ENCODE measurements around the gene PIM1.
A peak's percentile ranks its signal among the peaks of the same experiment; 100 is the strongest.
"Not testable (repeated sequence)": the region's sequence is repeated elsewhere in the genome, so short reads cannot be mapped to it uniquely, and the experiment has no call there.

The PIM1 gene

GRCh38 chr6:37169496-37170272 lies at the start of gene PIM1:
TSS of gene PIM1 (plus strand) at chr6:37170152. CDS start at chr6:37170576, 424 bp downstream.
- H3K27me3 ChIP-seq (ENCODE audit: control insufficient read depth, insufficient read depth, low read length): no peaks in the 10 kb centered on the region
- peaks cover 34% of the 10 kb centered on the region for H3K36me3 ChIP-seq (ENCODE audit: control insufficient read depth, insufficient read depth, low read length)
- peaks cover 14% of the 10 kb centered on the region for H3K4me1 ChIP-seq (ENCODE audit: control insufficient read depth, insufficient read depth, low read length)
- H3K9ac ChIP-seq (ENCODE audit: low read depth, low read length): peak within 1 kb of the TSS; percentile 90
- peak within 1 kb of the TSS; percentile 88 for H3K4me3 ChIP-seq (ENCODE audit: low read depth, low read length)
- H3K9me3 ChIP-seq (ENCODE audit: control insufficient read depth, insufficient read depth, low read length): no peaks in the 10 kb centered on the region

GRCh38 chr6:37121556-37121955 lies 48.4 kb upstream of the PIM1 start:
- Histone ChIP-seq H3K4me3 (ENCODE audit: low read depth, low read length) (no peak overlapping the region), H3K9me3 (ENCODE audit: control insufficient read depth, insufficient read depth, low read length) (no peaks in the 10 kb centered on the region), H3K4me1 (ENCODE audit: control insufficient read depth, insufficient read depth, low read length) (peaks cover 11% of the 10 kb centered on the region), H3K27me3 (ENCODE audit: control insufficient read depth, insufficient read depth, low read length) (no peaks in the 10 kb centered on the region), H3K9ac (ENCODE audit: low read depth, low read length) (no peak overlapping the region), H3K36me3 (ENCODE audit: control insufficient read depth, insufficient read depth, low read length) (peaks cover 8% of the 10 kb centered on the region)

- H3K9me3 ChIP-seq (ENCODE audit: control insufficient read depth, insufficient read depth, low read length): no peaks in the 10 kb centered on the region
- H3K9ac ChIP-seq (ENCODE audit: low read depth, low read length): no peak overlapping the region
- no peak overlapping the region for H3K4me3 ChIP-seq (ENCODE audit: low read depth, low read length)
- H3K27me3 ChIP-seq (ENCODE audit: control insufficient read depth, insufficient read depth, low read length): no peaks in the 10 kb centered on the region
- peaks cover 4% of the 10 kb centered on the region for H3K36me3 ChIP-seq (ENCODE audit: control insufficient read depth, insufficient read depth, low read length)
- H3K4me1 ChIP-seq (ENCODE audit: control insufficient read depth, insufficient read depth, low read length): peaks cover 20% of the 10 kb centered on the region
These were observed 47.1 kb upstream of the PIM1 start for GRCh38 chr6:37122861-37123260.

GRCh38 chr6:37123957-37124729 lies 45.8 kb upstream of the PIM1 start:
- Histone ChIP-seq H3K27me3 (ENCODE audit: control insufficient read depth, insufficient read depth, low read length) (no peaks in the 10 kb centered on the region), H3K9me3 (ENCODE audit: control insufficient read depth, insufficient read depth, low read length) (no peaks in the 10 kb centered on the region), H3K4me1 (ENCODE audit: control insufficient read depth, insufficient read depth, low read length) (peaks cover 30% of the 10 kb centered on the region), H3K36me3 (ENCODE audit: control insufficient read depth, insufficient read depth, low read length) (peaks cover 4% of the 10 kb centered on the region), H3K9ac (ENCODE audit: low read depth, low read length) (no peak overlapping the region), H3K4me3 (ENCODE audit: low read depth, low read length) (no peak overlapping the region)

- H3K9ac ChIP-seq (ENCODE audit: low read depth, low read length): peak overlapping the region; percentile 66
- H3K4me1 ChIP-seq (ENCODE audit: control insufficient read depth, insufficient read depth, low read length): peaks cover 30% of the 10 kb centered on the region
- no peaks in the 10 kb centered on the region for H3K27me3 ChIP-seq (ENCODE audit: control insufficient read depth, insufficient read depth, low read length)
- peaks cover 4% of the 10 kb centered on the region for H3K36me3 ChIP-seq (ENCODE audit: control insufficient read depth, insufficient read depth, low read length)
- no peaks in the 10 kb centered on the region for H3K9me3 ChIP-seq (ENCODE audit: control insufficient read depth, insufficient read depth, low read length)
- H3K4me3 ChIP-seq (ENCODE audit: low read depth, low read length): peak overlapping the region; percentile 42
These were observed 44.0 kb upstream of the PIM1 start for GRCh38 chr6:37125774-37126492.

- no peaks in the 10 kb centered on the region for H3K9me3 ChIP-seq (ENCODE audit: control insufficient read depth, insufficient read depth, low read length)
- H3K4me1 ChIP-seq (ENCODE audit: control insufficient read depth, insufficient read depth, low read length): peaks cover 30% of the 10 kb centered on the region
- peak overlapping the region; percentile 42 for H3K4me3 ChIP-seq (ENCODE audit: low read depth, low read length)
- no peaks in the 10 kb centered on the region for H3K27me3 ChIP-seq (ENCODE audit: control insufficient read depth, insufficient read depth, low read length)
- H3K36me3 ChIP-seq (ENCODE audit: control insufficient read depth, insufficient read depth, low read length): peaks cover 8% of the 10 kb centered on the region
- peak overlapping the region; percentile 66 for H3K9ac ChIP-seq (ENCODE audit: low read depth, low read length)
These were observed 43.4 kb upstream of the PIM1 start for GRCh38 chr6:37126493-37126958.

GRCh38 chr6:37126961-37127616 lies 42.9 kb upstream of the PIM1 start:
- peaks cover 30% of the 10 kb centered on the region for H3K4me1 ChIP-seq (ENCODE audit: control insufficient read depth, insufficient read depth, low read length)
- H3K4me3 ChIP-seq (ENCODE audit: low read depth, low read length): peak overlapping the region; percentile 42
- H3K27me3 ChIP-seq (ENCODE audit: control insufficient read depth, insufficient read depth, low read length): no peaks in the 10 kb centered on the region
- no peaks in the 10 kb centered on the region for H3K9me3 ChIP-seq (ENCODE audit: control insufficient read depth, insufficient read depth, low read length)
- peaks cover 8% of the 10 kb centered on the region for H3K36me3 ChIP-seq (ENCODE audit: control insufficient read depth, insufficient read depth, low read length)
- no peak overlapping the region for H3K9ac ChIP-seq (ENCODE audit: low read depth, low read length)

GRCh38 chr6:37127961-37128862 lies 41.7 kb upstream of the PIM1 start:
- Histone ChIP-seq H3K9me3 (ENCODE audit: control insufficient read depth, insufficient read depth, low read length) (no peaks in the 10 kb centered on the region), H3K4me1 (ENCODE audit: control insufficient read depth, insufficient read depth, low read length) (peaks cover 26% of the 10 kb centered on the region), H3K36me3 (ENCODE audit: control insufficient read depth, insufficient read depth, low read length) (peaks cover 4% of the 10 kb centered on the region), H3K4me3 (ENCODE audit: low read depth, low read length) (no peak overlapping the region), H3K27me3 (ENCODE audit: control insufficient read depth, insufficient read depth, low read length) (no peaks in the 10 kb centered on the region), H3K9ac (ENCODE audit: low read depth, low read length) (peak overlapping the region; percentile 27)

GRCh38 chr6:37128863-37129443 lies 41.0 kb upstream of the PIM1 start:
- H3K9me3 ChIP-seq (ENCODE audit: control insufficient read depth, insufficient read depth, low read length); H3K27me3 ChIP-seq (ENCODE audit: control insufficient read depth, insufficient read depth, low read length); H3K4me3 ChIP-seq (ENCODE audit: low read depth, low read length); H3K36me3 ChIP-seq (ENCODE audit: control insufficient read depth, insufficient read depth, low read length): not testable (repeated sequence)
- peaks cover 22% of the 10 kb centered on the region for H3K4me1 ChIP-seq (ENCODE audit: control insufficient read depth, insufficient read depth, low read length)
- H3K9ac ChIP-seq (ENCODE audit: low read depth, low read length): peak overlapping the region; percentile 3

- H3K36me3 ChIP-seq (ENCODE audit: control insufficient read depth, insufficient read depth, low read length): peaks cover 4% of the 10 kb centered on the region
- H3K9ac ChIP-seq (ENCODE audit: low read depth, low read length): no peak overlapping the region
These were observed 40.4 kb upstream of the PIM1 start for GRCh38 chr6:37129566-37129965.

More at GRCh38 chr6:37129566-37129965, 40.4 kb upstream of the PIM1 start:
- no peaks in the 10 kb centered on the region for H3K27me3 ChIP-seq (ENCODE audit: control insufficient read depth, insufficient read depth, low read length)
- H3K4me1 ChIP-seq (ENCODE audit: control insufficient read depth, insufficient read depth, low read length): peaks cover 28% of the 10 kb centered on the region
- H3K9me3 ChIP-seq (ENCODE audit: control insufficient read depth, insufficient read depth, low read length): no peaks in the 10 kb centered on the region
- H3K4me3 ChIP-seq (ENCODE audit: low read depth, low read length): no peak overlapping the region
